Measurements from ENCODE around the gene DTNB.

Gene DTNB

GRCh38 chr2:25335204-25335603, 338.2 kb downstream of the DTNB start:
- DNase-seq = no peak

DNA sequence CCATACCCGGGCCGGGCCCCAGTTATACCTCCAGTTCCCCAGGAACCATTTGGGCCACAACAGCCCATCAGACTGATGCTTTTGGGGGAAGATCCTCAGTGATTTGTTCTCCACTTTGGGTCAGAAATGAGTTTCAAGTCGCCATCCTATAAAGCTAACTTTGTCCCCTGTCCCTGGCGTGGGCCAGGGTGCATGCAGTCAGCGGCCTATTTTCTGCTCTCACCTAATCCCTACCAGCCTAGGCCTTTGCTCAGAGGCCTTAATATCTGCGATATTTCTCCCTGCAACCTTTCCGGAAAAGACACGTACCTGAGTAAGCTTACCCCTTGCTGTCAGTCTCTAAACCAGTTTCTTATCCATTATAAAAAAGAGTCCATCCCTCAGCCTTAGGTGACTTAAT, 338.9 kb downstream of the DTNB start:
- DNase-seq = no peak

- DNase-seq = no peak
These were observed 339.4 kb downstream of the DTNB start for GRCh38 chr2:25333981-25334380.

- no peak for DNase-seq
These were observed 340.8 kb downstream of the DTNB start for GRCh38 chr2:25332571-25332970.

- DNase-seq = no peak
These were observed 341.6 kb downstream of the DTNB start for GRCh38 chr2:25331686-25332365.

DNA sequence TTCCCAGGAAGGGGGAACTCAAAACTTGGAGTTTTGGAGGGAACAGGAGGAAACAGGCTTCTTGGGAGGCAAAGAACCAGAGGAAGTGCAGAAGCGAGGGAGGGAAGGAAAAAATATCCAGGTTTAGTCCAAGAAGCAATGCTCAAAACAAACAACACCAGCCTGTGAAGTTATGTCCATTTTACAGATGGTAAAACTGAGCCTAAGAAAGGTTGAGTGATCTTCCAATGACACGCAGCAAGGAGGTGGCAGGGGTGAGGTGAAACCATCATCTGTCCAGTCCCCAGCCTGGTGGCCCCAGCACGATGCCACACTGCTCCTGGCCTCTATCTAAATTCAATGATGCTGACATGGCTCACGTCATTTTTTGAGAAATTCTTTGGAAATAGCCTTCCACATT, 342.4 kb downstream of the DTNB start:
- DNase-seq = no peak

DNA sequence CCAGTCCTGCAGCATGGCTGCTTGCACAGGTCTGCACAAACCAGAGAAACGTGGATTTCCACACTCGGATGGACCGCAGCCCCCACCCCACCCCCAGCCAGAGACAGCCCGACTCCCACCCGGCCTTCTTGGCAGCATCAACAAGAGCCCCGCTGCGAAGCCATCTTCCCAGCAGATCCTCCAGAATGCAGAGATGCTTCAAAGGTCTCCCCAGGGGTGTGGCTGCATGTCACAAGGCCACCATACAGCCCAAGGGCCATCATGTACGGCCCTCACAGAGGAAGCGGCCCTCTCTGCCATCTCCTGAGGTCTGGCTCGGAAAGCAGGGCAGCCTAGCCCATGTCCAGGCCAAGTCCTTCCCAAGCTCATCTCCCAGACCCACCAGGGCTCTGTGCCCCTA, 343.1 kb downstream of the DTNB start:
- no peak for DNase-seq

DNA sequence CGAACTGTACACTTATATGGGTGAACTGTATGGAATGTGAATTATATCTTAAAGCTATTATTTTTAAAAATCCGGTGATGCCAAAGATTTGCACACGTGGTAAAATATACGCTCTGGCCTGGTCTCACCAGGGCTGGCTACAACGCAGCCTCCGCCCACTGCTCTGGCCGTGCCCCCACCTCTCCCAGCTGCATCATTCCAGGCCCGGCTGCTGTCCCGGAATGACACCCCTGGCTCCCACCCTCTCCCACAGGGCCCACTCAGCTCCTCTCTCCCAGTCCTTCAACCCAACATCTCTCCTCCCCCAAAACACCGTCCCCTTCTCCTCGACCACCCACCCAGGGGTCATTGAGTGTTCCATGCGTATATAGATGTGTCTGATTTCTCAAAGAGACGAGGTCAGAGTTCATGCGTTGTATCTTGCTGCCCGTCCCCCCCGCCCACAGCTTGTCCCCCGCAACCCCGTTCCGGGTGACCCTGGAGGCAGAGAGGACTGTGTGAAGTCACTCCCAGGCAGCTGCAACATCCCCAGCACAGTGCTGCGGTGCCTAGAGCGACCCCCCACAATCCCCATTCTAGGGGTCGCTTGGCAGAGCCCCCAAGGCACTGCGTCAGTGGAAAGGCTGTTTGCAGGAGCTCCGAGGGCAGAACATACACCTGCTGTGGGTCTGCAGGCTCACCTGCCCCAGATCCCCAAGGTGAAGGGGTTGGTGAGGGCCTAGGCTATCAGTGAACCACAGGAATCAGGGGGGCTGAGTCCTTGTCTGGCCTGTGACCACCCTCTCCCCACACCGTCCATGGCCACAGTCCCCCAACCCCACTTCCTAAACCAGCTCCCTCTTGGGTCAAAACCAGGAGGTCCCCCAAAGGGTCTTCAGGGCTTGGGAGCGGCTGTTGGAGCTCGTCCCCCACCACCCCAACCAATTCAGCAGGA, 345.0 kb downstream of the DTNB start:
- DNase-seq = no peak

All from NCI-H2171 treated with DMSO at 0.1 percent for 48 hours (cell line).